Activated B cell treated with CpG ODN at 0.5 μM for 24 hours (primary cell): Measurements from ENCODE around the gene TUSC2. TPM values are rescaled to one million over a fixed set of nuclear protein-coding genes. Genes with fewer than 3 reads are reported as not detected.

Experiments
- ATAC-seq: fragments of 200-7000 bp; cut with Tn5 transposase; one replicate; pipeline ENCODE4 v1.10.0; 2021; ENCODE audit warnings: low read depth, mild to moderate bottlenecking, moderate library complexity
- CTCF ChIA-PET: fragments of 350-600 bp; sonication (Branson Sonifier 250); formaldehyde crosslinking; loops from one replicate; lab custom pipeline; 2021; ENCODE audit warnings: antibody characterized with exemption; lab: Charles Lee
- POLR2A ChIA-PET: fragments of 350-600 bp; sonication (Branson Sonifier 250); formaldehyde crosslinking; loops from one replicate; lab custom pipeline; 2021; ENCODE audit warnings: antibody characterized with exemption; lab: Charles Lee
- DNase-seq: peaks from one replicate; pipeline ENCODE4 v3.0.0; 2022
- H3K27ac Mint-ChIP-seq: one replicate; pipeline ENCODE4 v1.8.0; 2020; ENCODE audit warnings: mixed read lengths
- H3K27me3 Mint-ChIP-seq: one replicate; pipeline ENCODE4 v1.8.0; 2021; ENCODE audit warnings: mixed read lengths
- H3K36me3 Mint-ChIP-seq: one replicate; pipeline ENCODE4 v1.8.0; 2021; ENCODE audit warnings: low read depth, mixed read lengths
- H3K4me1 Mint-ChIP-seq: one replicate; pipeline ENCODE4 v1.8.0; 2021; ENCODE audit warnings: mixed read lengths
- H3K4me3 Mint-ChIP-seq: one replicate; pipeline ENCODE4 v1.8.0; 2020; ENCODE audit warnings: mild to moderate bottlenecking, mixed read lengths
- H3K9me3 Mint-ChIP-seq: one replicate; pipeline ENCODE4 v1.8.0; 2020; ENCODE audit warnings: mixed read lengths
- CTCF ChIP-seq: fragments of 200-600 bp; IDR thresholded peaks from one replicate; pipeline ENCODE4 v1.8.0; 2022; ENCODE audit warnings: antibody characterized with exemption, mild to moderate bottlenecking
- intact Hi-C: fragments of 100-400 bp; cut with micrococcal nuclease; formaldehyde crosslinking; loops from one replicate; pipeline ENCODE4 v1.15.1; 2024
- total RNA-seq: library from RNA; stranded (reverse); gene quantifications from 2 replicates; pipeline ENCODE4 v1.2.3, GENCODE V29; 2022

TUSC2 gene
- total RNA-seq, 1 donor from 2014 or later = 33.4 TPM

DNA sequence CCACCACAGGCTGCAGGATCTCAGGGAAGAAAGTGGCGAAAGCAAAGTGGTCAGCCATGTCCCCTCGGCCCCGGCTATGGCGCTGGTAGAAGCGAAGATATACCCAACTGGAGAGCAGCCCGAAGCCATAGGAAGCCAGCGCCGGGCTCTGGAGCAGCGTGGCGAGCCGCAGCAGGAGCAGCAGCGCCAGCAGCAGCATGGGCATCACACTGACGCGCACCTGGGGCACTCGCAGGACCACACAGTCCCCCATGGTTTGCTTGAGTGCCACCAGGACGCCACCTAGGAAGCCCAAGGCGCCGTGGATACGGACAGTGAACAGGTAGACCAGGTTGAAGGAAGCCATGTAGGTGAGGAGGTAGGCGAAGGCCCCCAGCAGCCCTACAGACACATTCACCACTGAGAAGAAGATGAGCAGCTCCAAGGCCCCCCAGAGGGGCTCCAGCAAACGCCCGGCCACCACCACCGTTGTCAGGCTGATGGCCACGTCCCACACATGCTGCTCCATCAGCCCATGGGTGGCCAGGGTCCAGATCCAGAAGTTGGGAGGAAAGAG, 30.4 kb upstream of the TUSC2 start:
- Mint-ChIP-seq H3K27ac (peak overlapping the region; percentile 78), H3K4me3 (peak overlapping the region; percentile 96), H3K4me1 (peaks cover 48% of the 10 kb centered on the region), H3K36me3 (peaks cover 41% of the 10 kb centered on the region), H3K9me3 (no peaks in the 10 kb centered on the region), H3K27me3 (no peaks in the 10 kb centered on the region)
- DNase-seq = no peak
- TF ChIP-seq CTCF = no peak
- POLR2A ChIA-PET = interaction anchor here (1.0 kb wide), 1 partner anchor 18 kb away, joined by 3 read pairs; the partner anchor contains the start of gene RASSF1
- CTCF ChIA-PET = no interaction called here
- no peak for ATAC-seq
- intact Hi-C loops = loop anchor here (2.0 to 10.0 kb wide), 4 partner anchors 159 to 1696 kb away; partner anchors contain the start of genes DUSP7, HEMK1 and MANF

GRCh38 chr3:50357481-50357880, 29.5 kb upstream of the TUSC2 start:
- Mint-ChIP-seq H3K27me3 (no peaks in the 10 kb centered on the region), H3K4me3 (peak overlapping the region; percentile 59), H3K9me3 (no peaks in the 10 kb centered on the region), H3K27ac (no peak overlapping the region), H3K36me3 (peaks cover 48% of the 10 kb centered on the region), H3K4me1 (peaks cover 50% of the 10 kb centered on the region)
- ChIA-PET POLR2A (interaction anchor here (1.2 to 1.3 kb wide), 2 partner anchors 17 to 20 kb away, joined by 3 to 9 read pairs; partner anchors contain the start of gene RASSF1), CTCF (no interaction called here)
- TF ChIP-seq CTCF = no peak
- intact Hi-C loops = loop anchor here (5.0 to 10.0 kb wide), 2 partner anchors 160 to 1697 kb away; partner anchors contain the start of gene DUSP7
- DNase-seq (no peak), ATAC-seq (no peak)

DNA sequence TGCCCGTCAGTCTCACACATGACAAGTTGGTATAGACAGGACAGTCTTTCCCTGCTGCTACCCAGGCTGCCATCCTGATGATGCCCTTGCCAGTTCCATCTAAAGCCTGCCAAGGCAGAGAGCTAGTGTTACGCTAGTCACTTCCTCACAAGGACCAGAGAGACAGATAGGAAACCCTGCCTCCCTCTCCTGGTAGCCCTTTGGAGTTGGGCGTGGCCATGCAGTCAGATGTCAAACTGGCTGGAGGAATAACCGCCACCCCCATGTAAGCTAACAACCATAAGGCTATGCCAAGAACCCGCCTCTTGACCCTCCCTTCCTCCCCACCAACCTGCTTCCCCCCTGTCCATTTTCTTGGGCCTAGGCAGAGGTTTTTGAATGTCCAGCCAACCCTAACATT, 28.5 kb upstream of the TUSC2 start:
- peaks cover 56% of the 10 kb centered on the region for H3K4me1 Mint-ChIP-seq

GRCh38 chr3:50355829-50356552, 28.0 kb upstream of the TUSC2 start:
- ChIA-PET CTCF (interaction anchor here (0.6 to 0.8 kb wide), 2 partner anchors 8 to 1098 kb away, joined by 4 to 5 read pairs; no protein-coding TSS in a partner anchor), POLR2A (interaction anchor here (0.9 kb wide), 1 partner anchor 9 kb away, joined by 4 read pairs; no protein-coding TSS in a partner anchor)
- no peak overlapping the region for H3K27ac Mint-ChIP-seq
- H3K4me3 Mint-ChIP-seq = no peak overlapping the region
- H3K36me3 Mint-ChIP-seq = peaks cover 48% of the 10 kb centered on the region
- DNase-seq (no peak), ATAC-seq (no peak)
- intact Hi-C loops = loop anchor here (5.0 to 10.0 kb wide), 2 partner anchors 161 to 1699 kb away; partner anchors contain the start of gene DUSP7
- H3K9me3 Mint-ChIP-seq = no peaks in the 10 kb centered on the region
- no peak for TF ChIP-seq CTCF
- no peaks in the 10 kb centered on the region for H3K27me3 Mint-ChIP-seq
- peaks cover 61% of the 10 kb centered on the region for H3K4me1 Mint-ChIP-seq

More for the DNA sequence above, 28.5 kb upstream of the TUSC2 start:
- peaks cover 48% of the 10 kb centered on the region for H3K36me3 Mint-ChIP-seq
- no peak for ATAC-seq
- no peaks in the 10 kb centered on the region for H3K9me3 Mint-ChIP-seq
- H3K27ac Mint-ChIP-seq = peak overlapping the region; percentile 24
- ChIA-PET POLR2A (interaction anchor here (0.9 to 1.3 kb wide), 3 partner anchors 9 to 19 kb away, joined by 3 to 9 read pairs (median 4); partner anchors contain the start of gene RASSF1), CTCF (interaction anchor here (0.6 to 0.8 kb wide), 2 partner anchors 9 to 1097 kb away, joined by 4 to 5 read pairs; no protein-coding TSS in a partner anchor)
- no peak for DNase-seq
- no peak for TF ChIP-seq CTCF
- H3K4me3 Mint-ChIP-seq = peak overlapping the region; percentile 24
- H3K27me3 Mint-ChIP-seq = no peaks in the 10 kb centered on the region
- intact Hi-C loops = loop anchor here (5.0 to 10.0 kb wide), 2 partner anchors 161 to 1698 kb away; partner anchors contain the start of gene DUSP7
